Activated CD8-positive, alpha-beta memory T cell treated with anti-CD3 and anti-CD28 coated beads for 48 hours (primary cell): ENCODE data around the gene ERAL1.
"Not testable (repeated sequence)": the region's sequence is repeated elsewhere in the genome, so short reads cannot be mapped to it uniquely, and the experiment has no call there.

ENCODE experiments used
- DNase-seq, 3 experiments: peaks; one replicate each; pipeline ENCODE4 v3.0.0-alpha.2; 2020; ENCODE audit warnings: low read depth in 2 of 3, low spot score in 2 of 3

The ERAL1 gene

DNA sequence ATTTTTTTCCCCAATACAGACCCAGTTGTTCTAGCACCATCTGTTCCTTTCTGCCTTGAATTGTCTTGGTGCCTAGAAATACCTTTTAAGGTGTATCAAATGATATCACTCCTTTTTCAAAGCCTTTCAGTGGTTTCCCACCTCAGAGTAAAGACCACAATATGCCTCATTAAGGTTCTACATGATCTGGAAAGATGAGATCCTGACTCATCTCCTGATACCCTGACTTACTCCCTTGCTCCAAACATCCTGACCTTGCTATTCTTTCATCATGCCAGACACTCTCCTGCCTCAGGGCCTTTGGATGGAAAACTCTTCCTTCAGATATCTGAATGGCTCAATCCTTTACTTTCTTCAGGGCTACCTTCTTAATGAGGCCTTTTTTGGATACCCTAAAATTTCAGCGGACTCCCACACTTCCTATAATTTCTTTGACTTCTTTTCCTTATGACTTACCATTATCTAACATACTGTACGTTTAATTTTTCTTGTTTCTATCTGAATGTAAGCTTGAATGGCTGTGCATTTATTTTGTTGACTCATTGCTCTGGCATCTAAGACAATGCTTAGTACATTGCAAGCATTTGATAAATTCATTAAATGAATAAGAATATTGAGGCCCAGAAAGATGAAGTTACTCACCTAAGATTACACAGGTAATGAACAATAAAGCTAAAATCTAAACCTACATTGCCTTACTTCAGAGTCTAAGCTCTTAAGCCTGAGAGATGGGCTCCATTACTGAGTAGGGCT, 23.5 kb downstream of the ERAL1 start:
- no peak for DNase-seq

DNA sequence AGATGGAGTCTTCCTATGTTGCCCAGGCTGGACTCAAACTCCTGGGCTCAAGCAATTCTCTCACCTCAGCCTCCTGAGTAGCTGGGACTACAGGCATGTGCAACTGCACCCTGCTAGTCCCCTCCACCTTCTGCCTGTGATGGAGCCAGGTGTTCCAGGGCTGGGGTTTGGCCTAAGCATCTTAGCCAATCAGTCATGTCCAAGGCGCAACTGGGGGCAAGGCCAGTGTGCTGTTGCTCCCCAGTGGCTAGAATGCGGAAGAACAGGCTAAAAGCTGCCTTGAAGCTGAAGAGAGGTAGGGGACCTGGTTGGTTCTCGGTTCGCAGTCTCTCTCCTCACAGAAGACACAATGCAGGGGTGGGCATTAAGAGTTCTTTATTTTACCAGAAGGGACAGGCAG, 24.2 kb downstream of the ERAL1 start:
- DNase-seq, result no peak

DNA sequence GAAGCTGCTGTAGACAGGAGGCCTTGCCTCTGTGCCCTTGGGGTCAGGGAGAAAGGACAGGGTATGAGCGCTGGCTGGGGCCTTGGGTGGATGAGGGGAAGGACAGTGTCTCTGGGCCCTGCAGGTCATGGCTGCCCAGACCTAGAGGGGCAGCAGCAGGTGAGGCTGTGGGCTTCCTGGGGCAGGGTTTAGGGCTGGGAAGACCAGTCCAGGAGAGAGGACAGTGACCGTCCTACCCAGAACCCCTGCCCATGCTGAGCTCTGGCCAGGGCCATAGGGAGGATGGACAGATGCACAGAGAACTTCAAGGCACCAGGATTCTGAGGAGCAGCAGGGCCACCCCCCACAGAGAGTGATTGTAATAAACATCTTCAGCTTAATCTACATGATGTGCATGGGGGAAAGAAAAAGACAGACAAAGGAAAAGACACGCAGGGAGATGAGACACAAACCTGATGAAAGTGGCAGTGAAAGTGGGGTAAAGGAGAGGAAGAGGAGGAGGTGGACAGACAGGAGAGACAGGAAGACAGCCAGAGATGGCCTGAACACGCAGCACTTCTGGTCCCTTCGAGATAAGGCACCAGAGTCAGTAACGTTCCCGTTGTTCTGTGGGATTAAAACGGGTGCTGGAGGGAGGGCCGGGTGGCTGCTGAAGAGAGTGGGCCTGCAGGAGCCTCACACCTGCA, 25.2 kb downstream of the ERAL1 start:
- DNase-seq, result no peak

DNA sequence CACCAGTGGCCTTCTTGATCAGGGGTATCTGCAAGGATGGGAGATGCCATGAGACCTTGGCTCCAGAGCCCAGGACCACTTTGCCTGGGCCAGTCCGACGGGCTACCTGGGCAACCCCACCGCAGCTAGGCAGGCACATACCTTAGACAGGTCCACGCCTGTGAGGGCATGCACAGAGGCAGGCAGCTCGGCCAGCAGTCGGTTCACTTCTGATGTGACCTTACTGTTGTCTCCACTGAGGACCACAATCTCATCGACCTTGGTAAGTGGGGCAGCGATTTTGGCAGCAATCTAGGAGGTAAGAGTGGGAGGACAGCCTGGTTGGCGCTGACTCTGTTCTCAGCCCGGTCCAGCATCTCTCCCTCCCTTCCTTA, 25.7 kb downstream of the ERAL1 start:
- no peak for DNase-seq

DNA sequence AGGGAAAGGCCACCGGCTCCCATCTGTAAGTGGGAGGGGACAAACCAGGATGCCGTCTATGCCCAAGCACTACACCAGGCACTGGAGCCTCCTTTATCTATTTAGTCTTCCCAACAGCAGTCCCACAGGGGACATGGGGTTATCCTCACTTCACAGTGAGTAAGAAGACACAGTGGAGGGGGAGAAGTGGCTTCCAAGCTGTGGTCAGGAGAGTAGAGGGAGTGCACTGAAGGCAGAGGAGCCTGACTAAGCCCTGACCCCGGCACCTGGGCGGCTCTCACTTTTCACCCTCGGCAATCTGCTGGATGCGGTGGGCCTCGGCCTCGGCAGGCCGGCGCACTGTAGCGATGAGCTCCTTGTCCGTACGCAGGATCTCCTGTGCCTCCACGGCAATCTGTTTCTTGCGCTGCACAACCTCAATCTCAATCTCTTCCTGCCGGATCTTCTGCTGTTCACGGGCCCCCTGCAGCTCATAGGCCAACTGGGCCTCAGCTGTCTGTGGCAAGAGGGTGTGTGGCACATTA, 26.8 kb downstream of the ERAL1 start:
- DNase-seq, result no peak

DNA sequence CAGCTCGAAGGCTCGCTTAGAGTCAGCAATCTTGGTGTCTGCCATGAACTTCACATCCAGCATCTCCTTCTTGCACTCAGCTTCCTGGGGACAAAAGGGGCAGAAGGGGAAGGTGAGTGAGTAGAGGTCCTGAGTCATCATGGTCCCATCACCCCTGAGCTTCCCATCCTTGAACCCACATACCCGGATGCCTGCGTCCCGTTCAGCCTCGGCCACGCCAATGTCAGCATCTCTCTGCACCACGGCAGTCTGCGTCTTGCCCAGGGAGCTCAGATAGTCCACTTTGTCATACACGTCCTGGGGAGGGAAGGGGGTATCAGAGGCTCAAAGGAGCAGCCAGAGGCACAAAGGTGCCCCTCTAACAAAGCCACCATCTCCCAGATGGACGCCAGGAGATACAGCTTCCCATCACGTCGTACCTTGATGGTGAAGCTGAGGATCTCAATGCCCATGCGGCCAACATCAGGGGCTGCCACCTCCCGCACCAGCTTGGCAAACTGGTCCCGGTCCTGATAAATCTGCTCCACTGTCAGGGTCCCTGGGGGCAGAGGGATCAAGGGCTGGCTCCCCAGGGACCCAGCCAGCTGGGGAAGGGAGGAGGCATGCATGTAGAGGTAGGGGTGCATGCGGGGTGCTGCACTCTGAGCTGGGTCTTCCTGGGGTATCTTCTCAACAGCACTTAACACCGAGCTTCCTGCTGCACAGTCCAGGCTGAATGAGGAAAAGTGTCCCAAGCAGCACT, 27.5 kb downstream of the ERAL1 start:
- no peak for DNase-seq

DNA sequence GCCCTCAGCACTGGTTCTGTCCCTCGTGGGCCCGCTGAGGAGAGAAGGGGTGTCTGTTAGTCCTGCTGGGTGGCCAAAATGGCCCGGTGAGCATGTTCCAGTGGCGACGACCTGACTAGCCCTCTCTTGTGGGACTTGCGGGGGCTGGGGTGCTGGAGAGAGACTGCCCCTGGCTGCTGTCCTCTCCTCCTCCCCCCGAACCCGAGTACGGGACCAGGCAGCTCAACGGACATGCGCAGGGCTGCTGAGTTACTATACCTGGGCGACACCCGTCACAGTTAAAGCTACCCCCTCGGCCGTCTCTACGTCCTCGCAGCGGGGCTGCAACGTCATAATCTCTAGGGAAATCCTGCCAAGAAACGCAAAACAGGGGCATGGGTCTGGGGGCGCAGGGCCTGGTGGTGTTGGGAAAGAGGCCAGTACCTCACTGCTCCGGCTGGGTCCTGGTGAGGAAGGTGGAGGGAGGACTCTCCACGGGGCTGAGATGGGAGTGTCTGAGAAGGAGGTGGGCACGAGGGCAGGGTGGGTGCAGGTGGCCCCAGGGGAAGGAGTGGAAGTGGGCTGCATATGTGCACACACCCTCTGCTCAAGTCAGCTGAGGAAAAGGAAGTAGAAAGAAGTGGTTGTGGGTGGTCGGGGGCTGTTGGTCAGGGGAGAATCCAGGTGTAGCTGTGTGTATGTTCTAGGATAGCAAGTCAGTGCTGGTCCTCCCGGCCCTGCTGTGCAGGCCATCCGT, 29.3 kb downstream of the ERAL1 start:
- no peak for DNase-seq

DNA sequence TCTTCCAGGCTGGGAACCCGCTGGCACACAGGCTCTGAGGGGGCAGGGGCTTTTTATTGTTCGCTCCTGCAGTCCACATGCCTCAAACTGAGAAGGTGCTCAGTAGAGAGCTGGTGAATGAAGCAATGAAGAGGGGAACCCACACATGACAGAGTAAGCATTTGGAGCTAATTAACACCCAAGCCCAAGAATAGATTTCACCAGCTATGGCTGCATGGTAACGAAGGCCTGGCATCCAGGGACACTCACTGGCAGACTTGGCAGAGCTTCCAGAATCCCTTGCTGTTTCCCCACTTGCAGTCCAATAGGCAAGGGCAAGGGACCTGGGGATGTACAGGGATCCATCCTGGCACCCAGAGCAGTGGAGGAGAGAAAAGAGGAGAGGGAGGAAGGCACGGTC, 30.5 kb downstream of the ERAL1 start:
- no peak for DNase-seq

DNA sequence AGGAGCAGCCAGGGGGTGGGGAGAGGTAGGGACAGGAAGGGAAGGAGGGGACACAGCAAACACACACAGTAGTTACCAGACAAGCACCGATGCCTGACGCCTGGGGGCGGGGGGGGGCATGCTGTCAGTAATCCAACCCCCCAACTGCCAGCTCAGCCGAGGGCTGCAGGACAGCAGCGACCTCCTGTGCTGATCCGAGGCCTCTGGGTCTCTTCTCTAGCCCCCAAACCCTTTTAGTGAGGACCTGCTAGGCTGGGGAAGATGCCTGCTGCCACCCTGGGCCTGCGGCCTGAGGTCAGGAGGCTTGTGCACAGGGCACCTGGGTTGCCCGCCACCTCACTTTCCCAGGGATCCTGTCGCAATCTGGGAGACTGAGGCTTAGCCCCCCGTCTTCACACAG, 31.1 kb downstream of the ERAL1 start:
- DNase-seq, result no peak

DNA sequence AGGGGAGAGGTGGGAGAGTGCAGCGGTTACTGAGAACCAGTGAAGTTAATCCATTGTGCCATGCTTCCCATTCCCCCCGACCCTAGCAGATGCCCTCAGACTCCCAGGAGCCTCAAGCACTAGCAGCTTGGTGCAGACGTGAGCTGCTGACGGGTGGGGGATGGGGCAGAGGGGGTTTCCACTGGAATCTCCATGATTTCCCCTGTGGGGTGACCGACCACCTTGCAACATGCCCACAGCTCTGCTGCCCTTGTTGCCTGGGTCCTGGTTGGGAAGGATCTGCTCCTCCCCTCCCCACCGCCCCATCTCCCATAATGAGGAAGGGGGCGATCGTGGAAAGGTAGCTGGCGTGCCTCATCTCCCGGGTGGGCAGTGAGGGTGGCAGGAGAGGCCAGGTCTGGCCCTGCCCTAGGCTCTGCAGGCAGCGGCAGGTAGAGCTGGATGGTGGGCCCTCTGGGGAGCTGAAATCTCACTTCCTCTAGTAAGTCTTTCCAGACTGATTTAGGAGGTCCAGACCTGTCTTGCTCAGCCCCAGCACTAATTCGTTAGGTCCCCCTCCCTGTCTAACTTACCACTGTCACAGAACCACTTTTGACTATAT, 33.2 kb downstream of the ERAL1 start:
- no peak for DNase-seq

DNA sequence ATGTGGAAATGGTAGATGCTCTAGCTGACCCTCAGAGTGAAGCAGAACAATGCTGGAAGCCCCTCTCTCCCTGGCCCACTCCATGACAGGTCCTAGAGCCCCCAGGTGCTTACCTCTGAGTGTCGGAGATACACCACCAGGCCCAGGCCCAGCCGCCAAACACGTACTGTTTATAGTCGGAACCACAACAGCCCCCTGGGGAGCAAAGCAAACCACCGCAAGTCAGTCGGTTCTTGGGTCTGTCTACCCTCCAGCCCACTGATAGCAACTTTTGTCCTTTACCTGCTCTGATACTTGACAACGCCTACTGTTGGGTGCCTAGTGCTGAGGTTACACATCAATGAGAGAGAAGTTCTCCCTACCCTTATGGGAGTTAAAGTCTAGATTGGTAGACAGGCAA, 34.0 kb downstream of the ERAL1 start:
- DNase-seq, result no peak

DNA sequence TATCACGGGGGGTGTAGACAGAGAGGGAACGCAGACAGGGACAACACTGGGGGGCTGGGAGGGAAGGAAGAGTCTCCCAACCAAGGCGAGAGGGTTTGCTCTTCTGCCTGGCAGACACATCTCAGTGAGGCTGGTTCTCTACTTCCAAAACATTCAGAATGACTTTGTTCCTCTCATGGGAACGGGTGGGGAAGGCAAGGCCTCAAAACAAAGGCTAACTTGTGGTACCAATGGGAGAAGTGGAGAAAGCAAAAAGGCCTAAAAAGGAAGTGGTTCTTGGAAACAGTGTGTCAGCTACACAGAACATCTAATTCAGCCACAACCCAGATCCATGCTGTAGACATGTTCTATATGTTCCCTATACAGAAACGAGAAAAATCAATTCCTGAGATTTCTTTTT, 35.2 kb downstream of the ERAL1 start:
- no peak for DNase-seq

DNA sequence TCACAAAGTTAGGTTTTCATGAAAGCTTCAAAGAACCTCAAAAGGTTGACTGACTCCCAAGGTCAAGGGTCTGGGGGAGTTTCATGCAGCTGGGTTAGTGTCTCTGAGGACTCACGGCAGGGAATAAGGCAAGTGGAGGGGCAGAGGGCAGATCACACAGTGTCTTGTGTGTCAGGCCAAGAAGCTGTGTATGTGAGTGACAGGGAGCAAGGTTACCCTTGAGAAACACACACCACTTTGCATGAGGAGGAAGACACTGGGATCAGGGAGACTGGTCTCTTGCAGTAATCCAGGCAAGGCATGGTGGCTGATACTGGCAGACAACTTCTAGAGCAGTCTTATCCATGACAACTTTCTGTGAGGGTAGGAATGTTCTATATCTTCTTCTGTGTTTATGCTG, 36.4 kb downstream of the ERAL1 start:
- DNase-seq, result no peak

DNA sequence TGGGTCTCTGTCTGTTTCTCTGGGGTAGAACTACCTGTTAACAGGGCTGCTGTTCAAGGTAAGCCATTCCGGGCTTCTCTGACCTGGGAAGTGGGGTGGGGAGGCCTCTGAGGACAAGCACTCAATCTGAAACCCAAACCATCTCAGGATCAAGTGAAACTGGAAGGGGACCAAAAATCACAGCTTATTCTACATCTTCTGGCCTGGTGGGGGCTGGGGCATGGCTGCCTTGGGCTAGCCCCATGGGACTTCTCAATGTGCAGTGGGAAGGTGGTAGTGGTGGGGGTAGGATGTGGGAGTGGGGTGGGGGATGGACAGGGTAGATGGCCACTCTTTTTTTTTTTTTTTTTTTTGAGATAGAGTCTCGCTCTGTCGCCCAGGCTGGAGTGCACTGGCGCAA, 37.2 kb downstream of the ERAL1 start:
- DNase-seq, result no peak

DNA sequence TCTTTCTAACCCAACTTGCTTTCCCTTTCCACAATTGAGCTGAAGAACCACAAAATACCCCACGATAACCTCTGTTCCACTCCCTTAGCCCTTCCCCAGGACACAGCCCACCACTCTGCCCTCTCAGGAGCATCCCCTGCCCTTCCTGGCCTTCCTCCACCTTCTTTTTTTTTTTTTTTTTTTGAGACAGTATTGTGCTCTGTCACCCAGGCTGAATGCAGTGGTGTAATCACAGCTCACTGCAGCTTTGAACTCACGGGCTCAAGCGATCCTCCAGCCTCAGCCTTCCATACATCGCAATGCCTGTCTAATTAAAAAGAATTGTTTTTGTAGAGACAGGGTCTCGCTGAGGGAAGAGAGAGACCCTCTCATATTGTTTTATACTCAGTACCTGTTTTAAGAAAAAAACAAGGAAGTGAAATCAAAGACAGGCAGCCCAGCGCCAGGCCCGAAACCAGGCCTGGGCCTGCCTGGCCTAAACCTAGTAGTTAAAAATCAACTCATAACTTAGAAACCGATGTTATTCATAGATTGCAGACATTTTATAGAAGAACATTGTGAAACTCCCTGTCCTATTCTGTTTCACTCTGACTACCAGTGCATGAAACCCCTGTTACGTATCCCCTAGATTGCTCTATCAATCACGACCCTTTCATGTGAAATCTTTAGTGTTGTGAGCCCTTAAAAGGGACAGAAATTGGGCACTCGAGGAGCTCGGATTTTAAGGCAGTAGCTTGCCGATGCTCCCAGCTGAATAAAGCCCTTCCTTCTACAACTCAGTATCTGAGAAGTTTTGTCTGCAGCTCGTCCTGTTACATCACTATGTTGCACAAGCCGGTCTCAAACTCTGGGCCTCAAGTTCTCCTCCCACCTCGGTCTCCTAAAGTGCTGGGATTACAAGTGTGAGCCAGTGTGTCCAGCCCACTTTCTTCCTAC, 38.7 kb downstream of the ERAL1 start:
- DNase-seq, result not testable (repeated sequence)

DNA sequence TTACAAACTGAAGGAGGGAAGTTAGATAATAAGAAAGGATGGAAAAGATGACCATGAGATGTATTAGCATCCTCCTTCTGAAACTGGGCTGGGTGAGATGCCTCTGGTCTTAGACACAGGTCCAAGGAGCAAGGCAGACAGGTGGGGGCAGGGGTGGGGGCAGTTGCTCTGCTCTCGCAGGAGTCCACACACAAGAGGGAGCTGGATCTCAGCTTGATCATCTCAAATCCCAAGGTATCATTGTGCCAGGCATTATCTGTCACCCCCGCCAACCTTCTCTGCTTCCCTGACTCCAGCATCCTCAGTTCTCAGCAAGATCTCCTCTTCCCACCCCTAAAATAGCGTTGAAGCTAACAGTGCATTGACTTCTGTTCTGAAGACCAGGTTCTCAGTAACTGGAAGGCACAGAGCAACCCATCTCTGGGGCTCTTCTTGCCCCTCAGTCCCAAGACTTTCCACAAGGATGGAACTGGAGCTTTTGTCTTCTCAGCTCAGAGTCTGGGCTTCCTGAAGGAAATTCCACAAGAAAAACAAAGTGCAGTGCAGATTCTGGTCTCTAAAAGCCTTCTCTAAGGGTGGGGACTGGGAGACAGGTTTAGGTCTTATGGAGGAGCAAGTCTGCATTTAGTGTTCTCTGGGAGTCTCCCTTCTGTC, 41.1 kb downstream of the ERAL1 start:
- no peak for DNase-seq

DNA sequence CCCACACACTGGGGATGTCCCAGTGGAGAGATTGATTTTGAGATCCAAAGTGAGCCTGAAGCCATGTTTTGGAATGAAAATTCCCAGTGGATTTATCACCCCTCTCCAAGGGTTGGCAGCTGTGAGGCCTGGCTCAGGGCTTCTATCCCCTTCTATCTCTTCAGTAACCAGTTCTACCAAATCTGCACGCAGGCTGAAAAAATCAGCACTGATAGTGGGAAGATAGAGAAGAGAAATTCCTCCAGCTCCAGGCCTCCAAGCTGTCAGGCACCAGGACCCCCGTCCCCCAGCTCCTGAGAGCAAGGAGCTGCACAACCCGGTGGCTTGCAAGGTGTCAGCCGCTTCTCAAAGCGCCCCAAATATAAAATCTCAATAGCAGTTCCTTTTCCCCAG, 41.7 kb downstream of the ERAL1 start:
- DNase-seq, result no peak

DNA sequence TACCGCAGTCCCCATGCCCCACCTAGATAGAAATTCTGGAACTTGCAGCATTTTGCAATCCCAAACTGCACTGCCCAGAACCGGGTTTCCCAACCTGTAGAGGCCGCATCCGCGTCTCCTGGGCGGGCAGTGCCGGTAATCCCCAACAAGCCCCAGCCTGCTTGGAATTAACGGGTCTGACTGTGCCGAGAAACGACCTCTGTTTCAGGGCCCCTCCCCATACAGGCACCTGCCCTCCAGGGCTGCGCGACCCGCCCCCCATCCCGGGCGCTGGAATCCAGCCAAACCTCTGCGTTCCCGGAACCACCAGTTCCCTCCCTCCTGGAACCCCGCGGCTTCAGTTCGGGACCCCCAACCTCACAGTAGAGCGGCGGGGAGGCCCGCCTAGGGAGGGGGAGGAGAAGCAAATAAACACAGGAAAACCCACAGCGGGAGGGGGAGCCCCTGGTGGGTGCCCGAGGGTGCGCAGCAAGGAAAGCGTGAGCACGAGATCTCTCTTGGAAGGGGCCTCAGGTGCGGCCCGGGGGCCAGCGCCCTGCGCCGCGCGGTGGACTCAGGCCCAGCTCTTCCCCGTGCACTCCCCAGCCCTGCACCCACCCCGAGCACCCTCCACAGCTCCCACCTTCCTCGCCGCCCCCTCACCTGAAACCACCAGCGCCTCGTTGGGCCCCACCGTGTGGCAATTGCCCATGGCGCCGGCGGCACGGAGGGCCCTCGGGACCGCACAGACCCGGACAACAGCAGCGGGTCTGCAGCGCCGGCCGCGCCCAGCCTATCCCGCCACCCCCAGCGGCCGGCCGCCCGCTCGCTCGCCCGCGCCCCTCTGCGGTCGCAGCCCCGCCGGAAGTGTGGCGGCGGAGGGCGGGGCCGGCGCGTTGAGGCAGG, 42.3 kb downstream of the ERAL1 start, which contains the start of gene FLOT2:
Gene FLOT2 (minus strand): TSS at position 850 of the 885 bp plus-strand sequence. CDS start 159 bp downstream, at position 691.
- peak; percentile 24 to 52 (median 40) for DNase-seq
